ACHN (cell line): ENCODE results near the gene LCMT2.
A peak's percentile ranks its signal among the peaks of the same experiment; 100 is the strongest.
"Not testable (repeated sequence)": the region's sequence is repeated elsewhere in the genome, so short reads cannot be mapped to it uniquely, and the experiment has no call there.

Experiments
- DNase-seq: peaks from one replicate; pipeline ENCODE4 v3.0.0-alpha.2; 2015
- in situ Hi-C: cut with HindIII; loops from 2 replicates; pipeline ENCODE4 v1.10.0; 2017; ENCODE audit warnings: low sequenced_read_pairs, low pct_ligation_motif_present, low pct_unique_long_range_greater_than_20kb

Gene LCMT2

GRCh38 chr15:43317566-43318184, 12.7 kb downstream of the LCMT2 start:
- in situ Hi-C loops: no loop called here
- DNase-seq: peak; percentile 21

- DNase-seq: no peak
- in situ Hi-C loops: no loop called here
Measured at GRCh38 chr15:43316971-43317346, 13.4 kb downstream of the LCMT2 start.

GRCh38 chr15:43316016-43316970, 14.1 kb downstream of the LCMT2 start:
- DNase-seq: no peak
- in situ Hi-C loops: no loop called here

- in situ Hi-C loops: no loop called here
- no peak for DNase-seq
Measured at GRCh38 chr15:43314171-43314570, 16.2 kb downstream of the LCMT2 start.

- in situ Hi-C loops: no loop called here
- no peak for DNase-seq
Measured at GRCh38 chr15:43312378-43312777, 18.0 kb downstream of the LCMT2 start.

GRCh38 chr15:43302205-43302817, 28.1 kb downstream of the LCMT2 start, which contains the start of gene TGM7:
TSS of gene TGM7 (minus strand) at chr15:43302255.
- in situ Hi-C loops: no loop called here
- no peak for DNase-seq

GRCh38 chr15:43299884-43300283, 30.5 kb downstream of the LCMT2 start:
- in situ Hi-C loops: no loop called here

GRCh38 chr15:43299411-43299810, 31.0 kb downstream of the LCMT2 start:
- in situ Hi-C loops: no loop called here
- no peak for DNase-seq

More at GRCh38 chr15:43299884-43300283, 30.5 kb downstream of the LCMT2 start:
- no peak for DNase-seq

GRCh38 chr15:43294091-43294706, 36.2 kb downstream of the LCMT2 start:
- no peak for DNase-seq
- in situ Hi-C loops: no loop called here

GRCh38 chr15:43293432-43293831, 36.9 kb downstream of the LCMT2 start:
- in situ Hi-C loops: no loop called here
- no peak for DNase-seq

- in situ Hi-C loops: no loop called here
- DNase-seq: no peak
Measured at GRCh38 chr15:43292375-43293078, 37.8 kb downstream of the LCMT2 start.

- in situ Hi-C loops: not testable (repeated sequence)
Measured at GRCh38 chr15:43289656-43290055, 40.7 kb downstream of the LCMT2 start.

GRCh38 chr15:43287254-43287653, 43.1 kb downstream of the LCMT2 start:
- in situ Hi-C loops: no loop called here
- no peak for DNase-seq

More at GRCh38 chr15:43289656-43290055, 40.7 kb downstream of the LCMT2 start:
- not testable (repeated sequence) for DNase-seq

GRCh38 chr15:43286074-43286473, 44.3 kb downstream of the LCMT2 start:
- in situ Hi-C loops: no loop called here
- DNase-seq: no peak

GRCh38 chr15:43285609-43286037, 44.8 kb downstream of the LCMT2 start:
- peak; percentile 55 for DNase-seq
- in situ Hi-C loops: no loop called here

GRCh38 chr15:43283526-43283925, 46.8 kb downstream of the LCMT2 start:
- DNase-seq: no peak
- in situ Hi-C loops: no loop called here

- in situ Hi-C loops: no loop called here
- DNase-seq: no peak
Measured at GRCh38 chr15:43281926-43282602, 48.3 kb downstream of the LCMT2 start.

- no peak for DNase-seq
- in situ Hi-C loops: no loop called here
Measured at GRCh38 chr15:43280996-43281395, 49.4 kb downstream of the LCMT2 start.
